LNCaP clone FGC (cell line): Measurements from ENCODE around the gene PRKCE.

Experiments
- DNase-seq: peaks from one replicate; pipeline ENCODE4 v3.0.0-alpha.2; 2011; ENCODE audit warnings: low read depth
- H3K4me3 ChIP-seq: 2 replicates; pipeline ENCODE4 v1.5.1; 2011; ENCODE audit warnings: mild to moderate bottlenecking, low read depth, low read length, control low read depth
- CTCF ChIP-seq: IDR thresholded peaks from 2 replicates; pipeline ENCODE4 v1.5.1; 2012; ENCODE audit warnings: mild to moderate bottlenecking; ENCODE audit not compliant: control insufficient read depth, insufficient read depth; ENCODE audit errors: extremely low read depth

PRKCE gene

DNA sequence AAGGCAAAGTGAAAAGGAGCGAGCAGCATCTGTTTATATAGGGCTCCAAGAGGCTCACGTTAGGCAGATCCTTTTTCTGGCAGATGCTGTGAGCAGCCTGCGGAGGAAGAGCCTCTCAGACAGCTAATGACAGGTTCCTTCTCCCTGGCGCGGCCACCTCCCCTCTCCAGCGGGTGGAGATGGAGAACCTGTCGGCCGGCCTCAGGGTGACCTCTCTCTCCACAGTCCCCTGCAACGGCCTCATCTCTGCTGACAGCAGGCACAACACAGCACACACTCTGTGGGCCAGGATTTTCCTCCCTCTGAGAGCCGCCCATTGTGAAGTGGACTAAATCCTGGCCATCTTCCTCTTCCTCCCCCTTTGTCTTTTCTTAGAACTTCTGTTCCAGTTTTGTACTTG, 119.8 kb downstream of the PRKCE start:
- no peak overlapping the region for H3K4me3 ChIP-seq
- no peak for DNase-seq
- TF ChIP-seq CTCF: no peak

- H3K4me3 ChIP-seq: no peak overlapping the region
- no peak for TF ChIP-seq CTCF
- no peak for DNase-seq
Measured at GRCh38 chr2:45772038-45772437, 120.6 kb downstream of the PRKCE start.

DNA sequence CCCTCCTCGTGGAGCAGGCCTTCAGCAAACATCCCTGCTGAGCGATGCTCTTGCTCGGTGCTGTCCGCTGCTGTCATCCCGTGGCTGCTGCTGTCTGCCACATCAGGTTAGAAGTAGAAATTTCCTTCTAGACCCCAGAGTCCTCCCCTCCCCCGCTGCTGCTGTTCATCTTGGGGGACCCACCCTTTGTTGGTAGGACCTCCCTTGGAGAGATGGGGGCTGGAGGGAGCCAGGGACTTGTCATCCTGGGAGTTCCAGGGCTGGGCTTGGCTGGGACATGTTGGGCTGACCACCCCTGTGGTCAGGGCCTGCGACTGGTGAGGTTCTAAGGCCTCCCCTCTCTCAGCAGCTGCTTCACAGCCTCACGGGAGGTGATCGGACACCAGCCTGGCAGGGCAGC, 122.4 kb downstream of the PRKCE start:
- TF ChIP-seq CTCF: no peak
- no peak overlapping the region for H3K4me3 ChIP-seq
- DNase-seq: no peak

GRCh38 chr2:45774688-45775244, 123.3 kb downstream of the PRKCE start:
- H3K4me3 ChIP-seq: no peak overlapping the region
- DNase-seq: no peak
- TF ChIP-seq CTCF: no peak

- no peak for DNase-seq
- no peak for TF ChIP-seq CTCF
- no peak overlapping the region for H3K4me3 ChIP-seq
Measured at GRCh38 chr2:45776160-45776955, 124.9 kb downstream of the PRKCE start.

GRCh38 chr2:45777996-45778719, 126.7 kb downstream of the PRKCE start:
- DNase-seq: no peak
- TF ChIP-seq CTCF: no peak
- no peak overlapping the region for H3K4me3 ChIP-seq
